Trophoblast cell (in vitro differentiated cells and primary cell): Measurements from ENCODE around the gene KRT15.

Source experiments
- DNase-seq, 2 donors: peaks; one replicate each; pipeline ENCODE4 v3.0.0-alpha.2; 2016
- H2AFZ ChIP-seq: 2 replicates; pipeline ENCODE4 v1.6.1; 2013; ENCODE audit warnings: low read length, moderate library complexity, mild to moderate bottlenecking; ENCODE audit not compliant: insufficient read depth, poor library complexity
- H2AK5ac ChIP-seq: 2 replicates; pipeline ENCODE4 v1.6.1; 2013; ENCODE audit warnings: mild to moderate bottlenecking, low read length
- H2BK120ac ChIP-seq: 2 replicates; pipeline ENCODE4 v1.6.1; 2013; ENCODE audit warnings: low read length, mild to moderate bottlenecking, moderate library complexity; ENCODE audit not compliant: insufficient read depth, poor library complexity
- H2BK12ac ChIP-seq: 2 replicates; pipeline ENCODE4 v1.6.1; 2013; ENCODE audit warnings: mild to moderate bottlenecking, low read length, moderate library complexity
- H2BK5ac ChIP-seq: 2 replicates; pipeline ENCODE4 v1.6.1; 2013; ENCODE audit warnings: low read length, low read depth, moderate library complexity, mild to moderate bottlenecking; ENCODE audit not compliant: poor library complexity
- H3K14ac ChIP-seq: 2 replicates; pipeline ENCODE4 v1.6.1; 2013; ENCODE audit warnings: mild to moderate bottlenecking, low read length
- H3K18ac ChIP-seq: 2 replicates; pipeline ENCODE4 v1.6.1; 2013; ENCODE audit warnings: mild to moderate bottlenecking, low read length
- H3K23ac ChIP-seq: 2 replicates; pipeline ENCODE4 v1.6.1; 2013; ENCODE audit warnings: low read length
- H3K27ac ChIP-seq: 2 replicates; pipeline ENCODE4 v1.5.1; 2013; ENCODE audit warnings: low read depth, mild to moderate bottlenecking, inconsistent platforms, low read length, moderate library complexity
- H3K27me3 ChIP-seq: 2 replicates; pipeline ENCODE4 v1.6.1; 2013; ENCODE audit warnings: inconsistent platforms, mild to moderate bottlenecking, low read length, moderate library complexity; ENCODE audit not compliant: insufficient read depth
- H3K36me3 ChIP-seq, 2 experiments: 1 replicate in 1 of 2; 2 replicates in 1 of 2; pipeline ENCODE4 v1.6.1; 2013; ENCODE audit warnings: low read length in 2 of 2, mild to moderate bottlenecking in 2 of 2, moderate library complexity in 1 of 2; ENCODE audit not compliant: insufficient read depth in 2 of 2, control insufficient read depth in 1 of 2
- H3K4ac ChIP-seq: 2 replicates; pipeline ENCODE4 v1.6.1; 2013; ENCODE audit warnings: low read depth, mild to moderate bottlenecking, low read length, moderate library complexity
- H3K4me1 ChIP-seq, 2 experiments: 1 replicate in 1 of 2; 2 replicates in 1 of 2; pipeline ENCODE4 v1.6.1; 2013; ENCODE audit warnings: low read length in 2 of 2, mild to moderate bottlenecking in 2 of 2, moderate library complexity in 1 of 2; ENCODE audit not compliant: insufficient read depth in 2 of 2, control insufficient read depth in 1 of 2
- H3K4me2 ChIP-seq: 2 replicates; pipeline ENCODE4 v1.6.1; 2013; ENCODE audit warnings: inconsistent platforms, mild to moderate bottlenecking, low read length, moderate library complexity
- H3K4me3 ChIP-seq: 2 replicates; pipeline ENCODE4 v1.5.1; 2013; ENCODE audit warnings: mild to moderate bottlenecking, low read depth, low read length, inconsistent platforms
- H3K79me1 ChIP-seq: one replicate; pipeline ENCODE4 v1.6.1; 2013; ENCODE audit warnings: low read length
- H3K79me2 ChIP-seq: 2 replicates; pipeline ENCODE4 v1.6.1; 2013; ENCODE audit warnings: low read length, mild to moderate bottlenecking; ENCODE audit not compliant: control insufficient read depth, insufficient read depth, poor library complexity
- H3K9ac ChIP-seq: 2 replicates; pipeline ENCODE4 v1.6.1; 2013; ENCODE audit warnings: mild to moderate bottlenecking, low read length
- H3K9me3 ChIP-seq: 2 replicates; pipeline ENCODE4 v1.6.1; 2013; ENCODE audit warnings: low read depth, mild to moderate bottlenecking, control low read depth, inconsistent platforms, low read length; ENCODE audit not compliant: insufficient read depth
- H4K12ac ChIP-seq: 2 replicates; pipeline ENCODE4 v1.6.1; 2013; ENCODE audit warnings: low read depth, mild to moderate bottlenecking, low read length, moderate library complexity
- H4K8ac ChIP-seq: 2 replicates; pipeline ENCODE4 v1.6.1; 2013; ENCODE audit warnings: low read depth, mild to moderate bottlenecking, low read length, moderate library complexity
- H4K91ac ChIP-seq: one replicate; pipeline ENCODE4 v1.6.1; 2013; ENCODE audit warnings: low read depth, mild to moderate bottlenecking, low read length, moderate library complexity
- WGBS: extraction: QIAGEN DNeasy Blood & Tissue Kit; methylation state at CpG from one replicate; pipeline ENCODE4 v1.1.7; 2013; ENCODE audit warnings: missing lambda C conversion rate; ENCODE audit not compliant: insufficient read length, insufficient coverage; ENCODE audit errors: extremely low coverage; 5-methylcytosine and 5-hydroxymethylcytosine counted together

The KRT15 gene

DNA sequence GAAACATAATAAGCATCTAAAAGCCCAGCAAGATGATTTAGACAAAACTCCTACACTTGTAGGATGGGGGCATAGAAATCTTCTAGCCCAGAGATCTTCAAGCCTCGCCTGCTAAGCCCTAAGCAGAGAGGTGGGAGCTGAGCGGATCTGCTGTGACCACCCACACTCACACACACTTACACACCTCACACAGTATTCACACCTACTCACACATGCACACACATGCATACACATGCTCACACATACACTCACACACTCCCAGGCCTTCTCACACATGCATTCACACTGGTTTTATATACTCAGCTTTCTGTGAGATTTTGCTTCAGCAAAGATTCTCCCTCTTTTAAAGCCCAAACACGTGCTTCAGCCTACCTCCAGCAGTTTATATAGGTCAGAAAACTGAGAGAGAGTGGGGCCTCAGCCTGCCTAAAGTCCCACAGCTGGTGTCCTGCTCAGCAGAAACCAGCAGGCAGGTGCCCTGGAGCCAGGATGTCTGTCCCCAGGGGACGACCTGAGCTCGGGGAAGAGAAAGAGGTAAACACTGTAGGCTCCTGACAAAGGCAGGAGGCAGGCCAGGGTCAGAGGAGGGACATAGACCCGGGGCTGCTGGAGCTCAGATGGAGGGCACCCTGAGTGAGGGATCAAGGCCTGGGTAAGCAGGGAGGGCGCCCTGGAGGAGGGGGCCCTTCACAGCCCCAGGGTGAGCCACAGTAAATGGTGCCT is 21.4 kb upstream of the KRT15 start:
- H3K9me3 ChIP-seq, result no peaks in the 10 kb centered on the region
- no peak overlapping the region for H3K18ac ChIP-seq
- peaks cover 27% of the 10 kb centered on the region for H3K79me1 ChIP-seq
- peak overlapping the region; percentile 55 for H3K23ac ChIP-seq
- no peak overlapping the region for H4K12ac ChIP-seq
- no peak overlapping the region for H3K4ac ChIP-seq
- no peak overlapping the region for H3K4me2 ChIP-seq
- H3K4me1 ChIP-seq, result peaks cover 39 to 52% of the 10 kb centered on the region in 2 experiments
- H3K27ac ChIP-seq, result peak overlapping the region; percentile 18
- H4K91ac ChIP-seq, result peak overlapping the region; percentile 2
- no peak overlapping the region for H3K9ac ChIP-seq
- no peak overlapping the region for H4K8ac ChIP-seq
- no peak overlapping the region for H3K4me3 ChIP-seq
- no peak overlapping the region for H2BK5ac ChIP-seq
- peaks cover 5% of the 10 kb centered on the region for H3K79me2 ChIP-seq
- H3K36me3 ChIP-seq, result no peaks in the 10 kb centered on the region
- DNase-seq, result no peak
- peak overlapping the region; percentile 15 for H3K14ac ChIP-seq
- H2AK5ac ChIP-seq, result no peak overlapping the region
- H2AFZ ChIP-seq, result no peak overlapping the region
- no CpG with 5 or more reads among the region's 7 CpGs for WGBS
- no peak overlapping the region for H2BK120ac ChIP-seq
- no peaks in the 10 kb centered on the region for H3K27me3 ChIP-seq
- peak overlapping the region; percentile 29 for H2BK12ac ChIP-seq

GRCh38 chr17:41539071-41539492 is 20.4 kb upstream of the KRT15 start:
- peak overlapping the region; percentile 95 for H2AK5ac ChIP-seq
- H3K9ac ChIP-seq, result no peak overlapping the region
- H4K8ac ChIP-seq, result peak overlapping the region; percentile 6
- H4K12ac ChIP-seq, result no peak overlapping the region
- H3K79me2 ChIP-seq, result peaks cover 5% of the 10 kb centered on the region
- peak overlapping the region; percentile 67 for H2BK12ac ChIP-seq
- peak overlapping the region; percentile 19 for H2BK120ac ChIP-seq
- H3K9me3 ChIP-seq, result no peaks in the 10 kb centered on the region
- peaks cover 27% of the 10 kb centered on the region for H3K79me1 ChIP-seq
- peak overlapping the region; percentile 77 for H3K14ac ChIP-seq
- no peak overlapping the region for H3K4me3 ChIP-seq
- peak overlapping the region; percentile 3 for H3K4ac ChIP-seq
- H3K27ac ChIP-seq, result peak overlapping the region; percentile 56
- DNase-seq, result peak in 1 of 2 donors; percentile 30
- H2BK5ac ChIP-seq, result peak overlapping the region; percentile 61
- no peak overlapping the region for H3K23ac ChIP-seq
- no CpG with 5 or more reads among the region's 5 CpGs for WGBS
- H3K18ac ChIP-seq, result peak overlapping the region; percentile 79
- H2AFZ ChIP-seq, result no peak overlapping the region
- H3K27me3 ChIP-seq, result no peaks in the 10 kb centered on the region
- H4K91ac ChIP-seq, result peak overlapping the region; percentile 82
- H3K4me2 ChIP-seq, result no peak overlapping the region
- H3K4me1 ChIP-seq, result peaks cover 43 to 54% of the 10 kb centered on the region in 2 experiments
- no peaks in the 10 kb centered on the region for H3K36me3 ChIP-seq

- Histone ChIP-seq H3K4me2 (no peak overlapping the region), H3K27ac (peak overlapping the region; percentile 56), H3K14ac (peak overlapping the region; percentile 39), H3K36me3 (no peaks in the 10 kb centered on the region), H3K79me2 (peaks cover 5% of the 10 kb centered on the region), H3K18ac (peak overlapping the region; percentile 16), H4K12ac (no peak overlapping the region), H4K91ac (peak overlapping the region; percentile 82), H3K4me3 (no peak overlapping the region), H3K23ac (no peak overlapping the region), H3K4me1 (peaks cover 43 to 54% of the 10 kb centered on the region in 2 experiments), H3K9ac (no peak overlapping the region), H3K4ac (peak overlapping the region; percentile 3), H2BK120ac (peak overlapping the region; percentile 19), H3K79me1 (peaks cover 27% of the 10 kb centered on the region), H4K8ac (peak overlapping the region; percentile 6), H2BK5ac (peak overlapping the region; percentile 61), H2BK12ac (peak overlapping the region; percentile 67), H3K9me3 (no peaks in the 10 kb centered on the region), H3K27me3 (no peaks in the 10 kb centered on the region), H2AK5ac (no peak overlapping the region), H2AFZ (no peak overlapping the region)
- WGBS, result no CpG with 5 or more reads among the region's 5 CpGs
- DNase-seq, result no peak
Measured at GRCh38 chr17:41538565-41538991, 19.9 kb upstream of the KRT15 start.

DNA sequence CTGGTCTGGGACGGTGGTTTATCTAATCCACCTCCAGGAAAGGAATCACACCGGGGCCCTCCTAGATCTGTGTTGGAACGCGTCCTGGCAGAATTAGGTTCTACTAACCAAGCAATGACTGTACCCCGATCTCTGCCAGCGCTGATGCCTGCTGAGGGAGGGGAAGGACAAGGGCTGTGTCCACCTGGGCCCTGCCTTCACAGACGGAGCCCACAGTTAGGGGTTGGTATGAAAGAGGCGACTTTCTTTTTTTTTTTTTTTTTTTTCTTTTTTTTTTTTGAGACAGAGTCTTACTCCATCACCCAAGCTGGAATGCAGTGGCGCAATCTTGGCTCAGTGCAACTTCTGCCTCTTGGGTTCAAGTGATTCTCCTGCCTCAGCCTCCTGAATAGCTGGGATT is 19.3 kb upstream of the KRT15 start:
- H3K79me1 ChIP-seq, result peaks cover 27% of the 10 kb centered on the region
- H3K9me3 ChIP-seq, result no peaks in the 10 kb centered on the region
- no peaks in the 10 kb centered on the region for H3K36me3 ChIP-seq
- no peaks in the 10 kb centered on the region for H3K27me3 ChIP-seq
- H3K9ac ChIP-seq, result no peak overlapping the region
- H2BK12ac ChIP-seq, result peak overlapping the region; percentile 88
- H2AFZ ChIP-seq, result no peak overlapping the region
- H3K4ac ChIP-seq, result no peak overlapping the region
- H3K4me2 ChIP-seq, result no peak overlapping the region
- H3K4me1 ChIP-seq, result peaks cover 45 to 54% of the 10 kb centered on the region in 2 experiments
- H2BK5ac ChIP-seq, result peak overlapping the region; percentile 77
- peak overlapping the region; percentile 84 for H3K27ac ChIP-seq
- H4K12ac ChIP-seq, result no peak overlapping the region
- peak overlapping the region; percentile 84 for H3K14ac ChIP-seq
- H2AK5ac ChIP-seq, result peak overlapping the region; percentile 61
- H3K23ac ChIP-seq, result no peak overlapping the region
- peak overlapping the region; percentile 94 for H2BK120ac ChIP-seq
- peak overlapping the region; percentile 46 for H3K18ac ChIP-seq
- peaks cover 5% of the 10 kb centered on the region for H3K79me2 ChIP-seq
- H3K4me3 ChIP-seq, result no peak overlapping the region
- peak overlapping the region; percentile 96 for H4K91ac ChIP-seq
- peak; percentile 60 to 81 for DNase-seq
- no CpG with 5 or more reads among the region's 9 CpGs for WGBS
- peak overlapping the region; percentile 49 for H4K8ac ChIP-seq
